Measurements from ENCODE around the gene PHRF1. TPM values are rescaled to one million over a fixed set of nuclear protein-coding genes. Genes with fewer than 3 reads are reported as not detected.
"Not testable (repeated sequence)": the region's sequence is repeated elsewhere in the genome, so short reads cannot be mapped to it uniquely, and the experiment has no call there.

PHRF1 gene
- polyA plus RNA-seq, 5 donors: 16.0 to 28.3 (median 20.4) TPM

- DNase-seq: no peak
Measured at GRCh38 chr11:569158-569885, 6.9 kb upstream of the PHRF1 start.

GRCh38 chr11:571802-572185 lies 4.5 kb upstream of the PHRF1 start:
- DNase-seq: no peak

- no peak for DNase-seq
Measured at GRCh38 chr11:573146-573759, 3.0 kb upstream of the PHRF1 start.

GRCh38 chr11:574031-574570 lies 2.2 kb upstream of the PHRF1 start:
- DNase-seq: not testable (repeated sequence)

- no peak for DNase-seq
Measured at GRCh38 chr11:574632-575312, 1.5 kb upstream of the PHRF1 start.

- peak in 1 of 2 donors; percentile 52 for DNase-seq
Measured at GRCh38 chr11:575313-575995, 816 bp upstream of the PHRF1 start.

GRCh38 chr11:576811-577610 lies 741 bp downstream of the PHRF1 start:
- no peak for DNase-seq

- no peak for DNase-seq
Measured at GRCh38 chr11:577611-577894, 1.3 kb downstream of the PHRF1 start.

GRCh38 chr11:578276-579035 lies 2.2 kb downstream of the PHRF1 start:
- no peak for DNase-seq

GRCh38 chr11:579830-580601 lies 3.7 kb downstream of the PHRF1 start:
- DNase-seq: no peak

- DNase-seq: no peak
Measured at GRCh38 chr11:581342-581741, 5.1 kb downstream of the PHRF1 start.

GRCh38 chr11:581752-582151 lies 5.5 kb downstream of the PHRF1 start:
- DNase-seq: no peak

GRCh38 chr11:584287-584686 lies 8.0 kb downstream of the PHRF1 start:
- no peak for DNase-seq

- DNase-seq: no peak
Measured at GRCh38 chr11:586376-587316, 10.4 kb downstream of the PHRF1 start.

- no peak for DNase-seq
Measured at GRCh38 chr11:587546-587945, 11.3 kb downstream of the PHRF1 start.

- no peak for DNase-seq
Measured at GRCh38 chr11:587978-588380, 11.7 kb downstream of the PHRF1 start.

GRCh38 chr11:589798-590197 lies 13.5 kb downstream of the PHRF1 start:
- no peak for DNase-seq

GRCh38 chr11:590997-591396 lies 14.7 kb downstream of the PHRF1 start:
- no peak for DNase-seq

GRCh38 chr11:592501-592900 lies 16.2 kb downstream of the PHRF1 start:
- no peak for DNase-seq

All from right lung (tissue), 5 donors.